ENCODE data around the gene NPIPB6.
A peak's percentile ranks its signal among the peaks of the same experiment; 100 is the strongest.
"Not testable (repeated sequence)": the region's sequence is repeated elsewhere in the genome, so short reads cannot be mapped to it uniquely, and the experiment has no call there.

The NPIPB6 gene

GRCh38 chr16:28363408-28363807 is at the start of gene NPIPB6:
NPIPB6 (minus strand) TSS chr16:28363508; CDS start chr16:28362822, 686 bp downstream.
- not testable (repeated sequence) for DNase-seq

GRCh38 chr16:28403220-28404072 is 40.1 kb upstream of the NPIPB6 start, which contains the start of gene EIF3CL:
EIF3CL (minus strand) TSS chr16:28403841; CDS start chr16:28403618, 223 bp downstream.
- not testable (repeated sequence) for DNase-seq

- DNase-seq: not testable (repeated sequence)
Observed at GRCh38 chr16:28392054-28392453, 28.7 kb upstream of the NPIPB6 start.

- not testable (repeated sequence) for DNase-seq
Observed at GRCh38 chr16:28382177-28382867, 19.0 kb upstream of the NPIPB6 start.

- DNase-seq: not testable (repeated sequence)
Observed at GRCh38 chr16:28377822-28378221, 14.5 kb upstream of the NPIPB6 start.

GRCh38 chr16:28377108-28377625 is 13.9 kb upstream of the NPIPB6 start:
- not testable (repeated sequence) for DNase-seq

GRCh38 chr16:28375115-28375514 is 11.8 kb upstream of the NPIPB6 start:
- not testable (repeated sequence) for DNase-seq

GRCh38 chr16:28374281-28374680 is 11.0 kb upstream of the NPIPB6 start:
- DNase-seq: not testable (repeated sequence)

- peak; percentile 11 for DNase-seq
Observed at GRCh38 chr16:28367926-28368325, 4.6 kb upstream of the NPIPB6 start.

GRCh38 chr16:28364268-28365173 is 1.2 kb upstream of the NPIPB6 start:
- DNase-seq: not testable (repeated sequence)

GRCh38 chr16:28362600-28362999 is 708 bp downstream of the NPIPB6 start:
- DNase-seq: not testable (repeated sequence)

- not testable (repeated sequence) for DNase-seq
Observed at GRCh38 chr16:28338230-28338629, 25.1 kb downstream of the NPIPB6 start.

- not testable (repeated sequence) for DNase-seq
Observed at GRCh38 chr16:28336940-28337710, 26.2 kb downstream of the NPIPB6 start.

- not testable (repeated sequence) for DNase-seq
Observed at GRCh38 chr16:28335678-28336077, 27.6 kb downstream of the NPIPB6 start.

GRCh38 chr16:28332632-28333031 is 30.7 kb downstream of the NPIPB6 start:
- not testable (repeated sequence) for DNase-seq

GRCh38 chr16:28330981-28331380 is 32.3 kb downstream of the NPIPB6 start:
- not testable (repeated sequence) for DNase-seq

- not testable (repeated sequence) for DNase-seq
Observed at GRCh38 chr16:28330232-28330631, 33.1 kb downstream of the NPIPB6 start.

GRCh38 chr16:28326881-28327610 is 36.3 kb downstream of the NPIPB6 start:
- peak; percentile 56 for DNase-seq

GRCh38 chr16:28324887-28325279 is 38.4 kb downstream of the NPIPB6 start:
- no peak for DNase-seq

GRCh38 chr16:28324235-28324886 is 38.9 kb downstream of the NPIPB6 start:
- no peak for DNase-seq
